RWPE2 (cell line): ENCODE results near the gene MBNL1.

ENCODE experiments used
- ATAC-seq: fragments of 200-7000 bp; cut with Tn5 transposase; 3 replicates; pipeline ENCODE4 v1.9.1; 2021; ENCODE audit warnings: low read depth
- DNase-seq: peaks from one replicate; pipeline ENCODE4 v3.0.0-alpha.2; 2020; ENCODE audit warnings: low spot score
- H3K27ac ChIP-seq: fragments of 450-650 bp; 2 replicates; pipeline ENCODE4 v1.5.1; 2017; ENCODE audit warnings: mild to moderate bottlenecking; ENCODE audit not compliant: poor library complexity, severe bottlenecking
- H3K27me3 ChIP-seq: fragments of 250-450 bp; sonication (Bioruptor Pico); 2 replicates; pipeline ENCODE4 v1.5.1; 2021; ENCODE audit warnings: mild to moderate bottlenecking, moderate library complexity; ENCODE audit not compliant: insufficient read depth, poor library complexity, severe bottlenecking
- H3K36me3 ChIP-seq: fragments of 250-450 bp; sonication (Bioruptor Pico); 2 replicates; pipeline ENCODE4 v1.5.1; 2020; ENCODE audit warnings: low read depth, mild to moderate bottlenecking, moderate library complexity
- H3K4me1 ChIP-seq: fragments of 250-450 bp; sonication (Bioruptor Pico); 2 replicates; pipeline ENCODE4 v1.5.1; 2021; ENCODE audit warnings: mild to moderate bottlenecking, moderate library complexity; ENCODE audit not compliant: insufficient read depth, poor library complexity, severe bottlenecking
- H3K4me3 ChIP-seq: fragments of 250-450 bp; sonication (Bioruptor Pico); 2 replicates; pipeline ENCODE4 v1.5.1; 2021; ENCODE audit warnings: mild to moderate bottlenecking, moderate library complexity; ENCODE audit not compliant: severe bottlenecking
- H3K9me3 ChIP-seq: fragments of 250-450 bp; sonication (Bioruptor Pico); 2 replicates; pipeline ENCODE4 v1.5.1; 2021; ENCODE audit warnings: mild to moderate bottlenecking, moderate library complexity; ENCODE audit not compliant: severe bottlenecking
- CTCF ChIP-seq: fragments of 450-650 bp; IDR thresholded peaks from one replicate; pipeline ENCODE4 v1.5.1; 2017; ENCODE audit warnings: mild to moderate bottlenecking, moderate library complexity; ENCODE audit not compliant: poor library complexity, severe bottlenecking

Gene MBNL1

GRCh38 chr3:152486364-152486763 is 217.6 kb downstream of the MBNL1 start:
- Histone ChIP-seq H3K27ac (no peak overlapping the region), H3K4me1 (no peaks in the 10 kb centered on the region), H3K4me3 (no peak overlapping the region), H3K27me3 (no peaks in the 10 kb centered on the region), H3K9me3 (peaks cover 5% of the 10 kb centered on the region), H3K36me3 (no peaks in the 10 kb centered on the region)
- TF ChIP-seq CTCF: no peak
- DNase-seq (no peak), ATAC-seq (no peak)

GRCh38 chr3:152488449-152488848 is 219.7 kb downstream of the MBNL1 start:
- H3K4me1 ChIP-seq: no peaks in the 10 kb centered on the region
- no peaks in the 10 kb centered on the region for H3K36me3 ChIP-seq
- TF ChIP-seq CTCF: no peak
- H3K9me3 ChIP-seq: no peaks in the 10 kb centered on the region
- no peaks in the 10 kb centered on the region for H3K27me3 ChIP-seq
- no peak for ATAC-seq
- no peak for DNase-seq
- H3K4me3 ChIP-seq: no peak overlapping the region
- no peak overlapping the region for H3K27ac ChIP-seq

- H3K9me3 ChIP-seq: no peaks in the 10 kb centered on the region
- H3K27me3 ChIP-seq: no peaks in the 10 kb centered on the region
- DNase-seq: no peak
- TF ChIP-seq CTCF: no peak
- peaks cover under 1% of the 10 kb centered on the region for H3K4me1 ChIP-seq
- no peak overlapping the region for H3K27ac ChIP-seq
- H3K4me3 ChIP-seq: no peak overlapping the region
- ATAC-seq: no peak
- no peaks in the 10 kb centered on the region for H3K36me3 ChIP-seq
These were observed 223.2 kb downstream of the MBNL1 start for GRCh38 chr3:152491922-152492321.

- TF ChIP-seq CTCF: no peak
- no peak for DNase-seq
- H3K4me3 ChIP-seq: no peak overlapping the region
- no peaks in the 10 kb centered on the region for H3K9me3 ChIP-seq
- no peaks in the 10 kb centered on the region for H3K27me3 ChIP-seq
- no peaks in the 10 kb centered on the region for H3K36me3 ChIP-seq
- no peak overlapping the region for H3K27ac ChIP-seq
- H3K4me1 ChIP-seq: peaks cover 6% of the 10 kb centered on the region
- no peak for ATAC-seq
These were observed 227.6 kb downstream of the MBNL1 start for GRCh38 chr3:152496286-152496685.

- no peaks in the 10 kb centered on the region for H3K36me3 ChIP-seq
- no peaks in the 10 kb centered on the region for H3K9me3 ChIP-seq
- ATAC-seq (no peak), DNase-seq (no peak)
- H3K27me3 ChIP-seq: no peaks in the 10 kb centered on the region
- peaks cover 6% of the 10 kb centered on the region for H3K4me1 ChIP-seq
- no peak overlapping the region for H3K4me3 ChIP-seq
- H3K27ac ChIP-seq: no peak overlapping the region
- no peak for TF ChIP-seq CTCF
These were observed 228.0 kb downstream of the MBNL1 start for GRCh38 chr3:152496716-152497115.
